Fibroblast of lung (primary cell): ENCODE results near the gene ANKRD13D. TPM values are rescaled to one million over a fixed set of nuclear protein-coding genes. Genes with fewer than 3 reads are reported as not detected.
"Not testable (repeated sequence)": the region's sequence is repeated elsewhere in the genome, so short reads cannot be mapped to it uniquely, and the experiment has no call there.

Experiments used
- DNase-seq, 2 donors: peaks; one replicate each; pipeline versions ENCODE4 v3.0.0 to v3.0.0-alpha.2; 2010; ENCODE audit warnings: low read depth in 2 of 2
- H2AFZ ChIP-seq: 2 replicates; pipeline ENCODE4 v1.5.1; 2012; ENCODE audit warnings: low read length, control low read depth, inconsistent platforms
- H3K27ac ChIP-seq: 2 replicates; pipeline ENCODE4 v1.5.1; 2011; ENCODE audit warnings: low read length, control low read depth; ENCODE audit not compliant: insufficient read depth
- H3K27me3 ChIP-seq: 2 replicates; pipeline ENCODE4 v1.5.1; 2011; ENCODE audit warnings: mild to moderate bottlenecking, low read length; ENCODE audit not compliant: control insufficient read depth, insufficient read depth
- H3K36me3 ChIP-seq: 2 replicates; pipeline ENCODE4 v1.5.1; 2011; ENCODE audit warnings: low read length; ENCODE audit not compliant: control insufficient read depth, insufficient read depth
- H3K4me1 ChIP-seq: 2 replicates; pipeline ENCODE4 v1.5.1; 2011; ENCODE audit warnings: low read length; ENCODE audit not compliant: control insufficient read depth, insufficient read depth; ENCODE audit errors: extremely low read depth
- H3K4me2 ChIP-seq: 2 replicates; pipeline ENCODE4 v1.5.1; 2011; ENCODE audit warnings: low read length, control low read depth; ENCODE audit not compliant: insufficient read depth; ENCODE audit errors: extremely low read depth
- H3K4me3 ChIP-seq, 4 experiments: fragments of 200-600 bp in 1 of 4; sonication (generic) in 1 of 4; replicated peaks in 1 of 4; 2 replicates each; pipeline ENCODE4 v1.5.1; 2011 to 2016; ENCODE audit warnings: low read length in 4 of 4, low read depth in 3 of 4, mild to moderate bottlenecking in 3 of 4, control low read depth in 2 of 4, inconsistent platforms in 1 of 4, mixed read lengths in 1 of 4; ENCODE audit not compliant: insufficient read depth in 1 of 4; ENCODE audit errors: control extremely low read depth in 1 of 4
- H3K79me2 ChIP-seq: 2 replicates; pipeline ENCODE4 v1.5.1; 2012; ENCODE audit warnings: mild to moderate bottlenecking, low read length, inconsistent platforms; ENCODE audit not compliant: control insufficient read depth, insufficient read depth
- H3K9ac ChIP-seq: 2 replicates; pipeline ENCODE4 v1.5.1; 2011; ENCODE audit warnings: mild to moderate bottlenecking, low read length, control low read depth; ENCODE audit not compliant: insufficient read depth
- H3K9me3 ChIP-seq: 2 replicates; pipeline ENCODE4 v1.5.1; 2012; ENCODE audit warnings: low read depth, low read length; ENCODE audit not compliant: control insufficient read depth, insufficient read depth
- H4K20me1 ChIP-seq: 2 replicates; pipeline ENCODE4 v1.5.1; 2011; ENCODE audit warnings: low read length; ENCODE audit not compliant: control insufficient read depth, insufficient read depth; ENCODE audit errors: extremely low read depth
- EZH2 ChIP-seq: IDR thresholded peaks from 2 replicates; pipeline ENCODE4 v1.5.1; 2012; ENCODE audit warnings: low read length, control low read depth, mild to moderate bottlenecking; ENCODE audit errors: missing control alignments
- polyA plus RNA-seq, 2 donors: library from polyadenylated mRNA; depleted of rRNA in 1 of 2; stranded (reverse) in 1 of 2; unstranded in 1 of 2; fragments of >200 nt; gene quantifications; 2 replicates each; pipeline ENCODE4 v1.2.1, GENCODE V29; 2011 to 2012; ENCODE audit warnings: missing spikeins in 1 of 2
- total RNA-seq: library from RNA; depleted of rRNA; stranded (reverse); fragments of >200 nt; gene quantifications from 2 replicates; pipeline ENCODE4 v1.2.1, GENCODE V29; 2014
- TF ChIP-seq, protein P1 (sequence below), 2 donors: IDR thresholded peaks in 1 of 2; conservative IDR thresholded peaks in 1 of 2; 1 replicate in 1 of 2; 2 replicates in 1 of 2; pipeline ENCODE4 v1.5.1; 2011 to 2012; ENCODE audit warnings: low read length in 2 of 2, control low read depth in 1 of 2, inconsistent platforms in 1 of 2, low read depth in 1 of 2, mild to moderate bottlenecking in 1 of 2

ANKRD13D gene
- total and polyA plus RNA-seq, 2 donors (not counting 1 experiment from before 2014, with no cell fraction given): 11.5 to 45.4 TPM

DNA sequence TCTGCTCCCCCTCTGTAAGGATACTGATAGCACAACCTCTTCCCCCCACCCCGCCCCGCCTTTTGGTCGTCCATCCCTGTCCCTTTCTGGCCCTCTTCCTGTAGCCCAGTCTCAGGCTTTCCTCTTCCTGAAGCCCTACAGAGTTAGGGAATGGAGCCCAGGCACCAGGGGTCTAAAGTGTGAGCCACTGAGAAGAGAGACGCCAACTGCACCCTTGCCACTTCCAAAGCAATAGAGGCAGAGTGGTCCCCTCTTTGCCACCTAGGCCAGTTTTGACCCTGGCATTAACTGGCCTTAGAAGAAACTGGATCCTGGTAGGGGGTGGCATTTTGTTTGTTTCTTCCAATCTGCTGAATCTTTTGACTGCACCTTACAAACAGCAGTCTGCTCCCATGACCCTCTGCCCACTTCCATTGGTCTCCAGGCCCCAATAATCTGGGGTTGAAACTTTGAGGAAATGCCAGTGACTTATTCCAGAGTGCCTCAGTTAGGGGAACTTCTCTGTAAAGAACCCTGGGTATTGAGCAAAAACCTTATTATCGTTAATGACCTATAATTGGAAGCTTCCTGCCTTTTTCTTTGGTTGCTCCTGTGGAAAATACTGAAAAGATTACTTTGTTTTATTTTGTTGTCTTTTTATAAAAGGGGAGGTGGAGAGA is 32.5 kb upstream of the ANKRD13D start:
- H3K27ac ChIP-seq: no peak overlapping the region
- no peaks in the 10 kb centered on the region for H3K27me3 ChIP-seq
- no peak overlapping the region for H2AFZ ChIP-seq
- H4K20me1 ChIP-seq: no peaks in the 10 kb centered on the region
- no peak overlapping the region for H3K9ac ChIP-seq
- peaks cover 35% of the 10 kb centered on the region for H3K36me3 ChIP-seq
- no peak overlapping the region for H3K4me2 ChIP-seq
- no peak overlapping the region for H3K4me3 ChIP-seq
- H3K79me2 ChIP-seq: no peaks in the 10 kb centered on the region
- no peak for DNase-seq
- H3K9me3 ChIP-seq: no peaks in the 10 kb centered on the region
- TF ChIP-seq EZH2: no peak
- TF ChIP-seq, protein P1, sequence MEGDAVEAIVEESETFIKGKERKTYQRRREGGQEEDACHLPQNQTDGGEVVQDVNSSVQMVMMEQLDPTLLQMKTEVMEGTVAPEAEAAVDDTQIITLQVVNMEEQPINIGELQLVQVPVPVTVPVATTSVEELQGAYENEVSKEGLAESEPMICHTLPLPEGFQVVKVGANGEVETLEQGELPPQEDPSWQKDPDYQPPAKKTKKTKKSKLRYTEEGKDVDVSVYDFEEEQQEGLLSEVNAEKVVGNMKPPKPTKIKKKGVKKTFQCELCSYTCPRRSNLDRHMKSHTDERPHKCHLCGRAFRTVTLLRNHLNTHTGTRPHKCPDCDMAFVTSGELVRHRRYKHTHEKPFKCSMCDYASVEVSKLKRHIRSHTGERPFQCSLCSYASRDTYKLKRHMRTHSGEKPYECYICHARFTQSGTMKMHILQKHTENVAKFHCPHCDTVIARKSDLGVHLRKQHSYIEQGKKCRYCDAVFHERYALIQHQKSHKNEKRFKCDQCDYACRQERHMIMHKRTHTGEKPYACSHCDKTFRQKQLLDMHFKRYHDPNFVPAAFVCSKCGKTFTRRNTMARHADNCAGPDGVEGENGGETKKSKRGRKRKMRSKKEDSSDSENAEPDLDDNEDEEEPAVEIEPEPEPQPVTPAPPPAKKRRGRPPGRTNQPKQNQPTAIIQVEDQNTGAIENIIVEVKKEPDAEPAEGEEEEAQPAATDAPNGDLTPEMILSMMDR (conservative IDR thresholded peaks at IDR 0.05 in 1 of 2, IDR thresholded peaks at IDR 0.05 in 1 of 2; ENCODE audit: low read depth in 1 of 2, low read length in 2 of 2): no peak
- H3K4me1 ChIP-seq: no peaks in the 10 kb centered on the region

DNA sequence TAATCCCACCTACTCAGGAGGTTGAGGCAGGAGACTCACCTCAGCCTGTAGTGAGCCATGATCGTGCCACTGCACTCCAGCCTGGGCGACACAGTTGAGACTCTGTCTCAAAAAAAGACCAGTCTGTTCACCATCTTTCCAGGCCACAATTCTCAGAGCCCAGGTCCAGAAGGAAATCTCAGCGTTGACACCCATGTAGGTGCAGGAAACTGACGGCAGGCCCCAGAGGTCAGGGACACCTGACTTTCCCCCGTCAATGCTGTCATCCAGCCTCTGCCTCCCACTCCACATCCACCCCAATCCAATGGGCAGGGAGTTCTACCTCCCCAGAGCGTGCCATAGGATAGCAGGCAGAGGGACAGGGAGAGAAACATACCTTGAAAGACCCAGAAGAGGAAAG is 28.7 kb upstream of the ANKRD13D start:
- no peak overlapping the region for H3K27ac ChIP-seq
- no peak for DNase-seq
- H4K20me1 ChIP-seq: no peaks in the 10 kb centered on the region
- no peaks in the 10 kb centered on the region for H3K27me3 ChIP-seq
- peaks cover 8% of the 10 kb centered on the region for H3K4me1 ChIP-seq
- no peak overlapping the region for H2AFZ ChIP-seq
- no peak overlapping the region for H3K4me2 ChIP-seq
- peaks cover 12% of the 10 kb centered on the region for H3K36me3 ChIP-seq
- no peak overlapping the region for H3K9ac ChIP-seq
- TF ChIP-seq EZH2: no peak
- TF ChIP-seq, protein P1 (conservative IDR thresholded peaks at IDR 0.05 in 1 of 2, IDR thresholded peaks at IDR 0.05 in 1 of 2; ENCODE audit: low read depth in 1 of 2, low read length in 2 of 2): no peak
- no peak overlapping the region for H3K4me3 ChIP-seq
- no peaks in the 10 kb centered on the region for H3K79me2 ChIP-seq
- H3K9me3 ChIP-seq: no peaks in the 10 kb centered on the region

DNA sequence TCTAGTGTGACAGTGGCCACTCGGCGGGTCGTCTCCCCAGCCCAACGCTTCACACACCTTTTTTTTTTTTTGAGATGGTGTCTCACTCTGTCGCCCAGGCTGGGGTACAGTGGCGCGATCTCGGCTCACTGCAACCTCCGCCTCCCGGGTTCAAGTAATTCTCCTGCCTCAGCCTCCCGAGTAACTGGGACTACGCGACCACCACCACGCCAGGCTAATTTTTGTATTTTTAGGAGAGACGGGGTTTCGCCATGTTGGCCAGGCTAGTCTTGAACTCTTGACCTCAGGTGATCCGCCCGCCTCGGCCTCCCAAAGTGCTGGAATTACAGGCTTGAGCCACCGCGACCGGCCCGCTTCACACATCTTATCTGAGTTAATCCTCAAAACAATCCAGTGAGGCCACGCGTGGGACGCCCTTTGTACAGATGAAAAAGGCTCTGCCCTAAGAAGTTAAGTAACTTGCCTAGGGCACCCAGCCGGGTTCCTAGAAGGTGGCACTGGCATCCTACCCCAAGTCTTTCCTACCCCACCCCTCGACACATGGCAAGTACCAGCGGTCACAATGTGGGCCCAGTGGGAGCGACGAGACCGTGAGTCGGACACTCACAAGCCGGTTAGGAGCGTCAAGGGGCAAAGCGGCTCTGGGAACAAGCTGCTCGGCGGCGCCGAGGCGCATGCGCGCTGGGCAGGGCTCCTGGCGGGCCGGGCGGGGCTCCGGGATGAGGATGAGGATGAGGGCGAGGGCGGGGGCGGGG is 28.0 kb upstream of the ANKRD13D start:
- Histone ChIP-seq H3K9ac (peak overlapping the region; percentile 47), H3K4me2 (peak overlapping the region; percentile 91), H3K4me3 (peak overlapping the region; percentile 23 to 51 (median 34)), H2AFZ (peak overlapping the region; percentile 90), H3K4me1 (peaks cover 12% of the 10 kb centered on the region)
- peak; percentile 37 to 44 for DNase-seq
- not testable (repeated sequence) for H3K27me3 ChIP-seq, H3K9me3 ChIP-seq, H3K79me2 ChIP-seq, H3K36me3 ChIP-seq, H3K27ac ChIP-seq, H4K20me1 ChIP-seq
